ENCODE data around the gene CGAS.

CGAS gene

DNA sequence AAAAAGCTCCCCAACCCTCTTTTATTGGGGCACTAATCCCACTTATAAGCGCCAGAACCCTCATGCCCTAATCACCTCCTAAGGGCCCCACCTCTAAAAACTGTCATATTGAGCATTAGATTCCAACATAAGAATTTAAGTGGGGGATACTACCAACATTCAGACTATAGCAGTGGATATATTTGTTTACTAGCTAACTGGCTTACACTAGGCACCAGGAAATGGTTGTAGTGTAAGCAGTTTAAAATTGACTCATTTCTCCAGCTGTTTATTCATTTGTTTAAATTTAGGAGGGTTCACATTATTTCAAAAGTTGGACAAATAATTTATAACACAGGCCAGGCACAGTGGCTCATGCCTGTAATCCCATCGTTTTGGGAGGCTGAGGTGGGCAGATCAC is 32.3 kb upstream of the CGAS start:
- no peaks in the 10 kb centered on the region for H4K20me1 ChIP-seq (ENCODE audit: insufficient read depth, low read length)
- no peaks in the 10 kb centered on the region for H3K79me2 ChIP-seq (ENCODE audit: insufficient read depth, low read length)
- H3K9me3 ChIP-seq (ENCODE audit: insufficient read depth, low read length, severe bottlenecking) = no peaks in the 10 kb centered on the region
- no peak overlapping the region for H3K4me3 ChIP-seq (ENCODE audit: low read depth in 1 of 2, low read length in 2 of 2)
- no peak overlapping the region for H2AFZ ChIP-seq (ENCODE audit: low read depth, low read length)
- no peak overlapping the region for H3K4me2 ChIP-seq (ENCODE audit: insufficient read depth, low read length)
- no peaks in the 10 kb centered on the region for H3K27me3 ChIP-seq (ENCODE audit: insufficient read depth, low read length, poor library complexity)
- TF ChIP-seq EZH2 (IDR thresholded peaks at IDR 0.05; ENCODE audit: borderline replicate concordance, low read depth, low read length, severe bottlenecking) (no peak), CTCF (IDR thresholded peaks at IDR 0.05; ENCODE audit: borderline replicate concordance, extremely low read depth, low read length, poor library complexity, severe bottlenecking) (no peak)
- no peaks in the 10 kb centered on the region for H3K4me1 ChIP-seq (ENCODE audit: insufficient read depth, low read length)
- peaks cover 90% of the 10 kb centered on the region for H3K36me3 ChIP-seq (ENCODE audit: insufficient read depth, low read length)
- ATAC-seq (ENCODE audit: insufficient read depth, low read depth) = no peak
- DNase-seq = no peak
- no peak overlapping the region for H3K9ac ChIP-seq (ENCODE audit: low read depth, low read length)
- H3K27ac ChIP-seq (ENCODE audit: low read length) = no peak overlapping the region

GRCh38 chr6:73481969-73482368 is 29.9 kb upstream of the CGAS start:
- no peak for ATAC-seq (ENCODE audit: insufficient read depth, low read depth)
- H3K36me3 ChIP-seq (ENCODE audit: insufficient read depth, low read length) = peaks cover 84% of the 10 kb centered on the region
- TF ChIP-seq CTCF (IDR thresholded peaks at IDR 0.05; ENCODE audit: borderline replicate concordance, extremely low read depth, low read length, poor library complexity, severe bottlenecking) (no peak), EZH2 (IDR thresholded peaks at IDR 0.05; ENCODE audit: borderline replicate concordance, low read depth, low read length, severe bottlenecking) (no peak)

DNA sequence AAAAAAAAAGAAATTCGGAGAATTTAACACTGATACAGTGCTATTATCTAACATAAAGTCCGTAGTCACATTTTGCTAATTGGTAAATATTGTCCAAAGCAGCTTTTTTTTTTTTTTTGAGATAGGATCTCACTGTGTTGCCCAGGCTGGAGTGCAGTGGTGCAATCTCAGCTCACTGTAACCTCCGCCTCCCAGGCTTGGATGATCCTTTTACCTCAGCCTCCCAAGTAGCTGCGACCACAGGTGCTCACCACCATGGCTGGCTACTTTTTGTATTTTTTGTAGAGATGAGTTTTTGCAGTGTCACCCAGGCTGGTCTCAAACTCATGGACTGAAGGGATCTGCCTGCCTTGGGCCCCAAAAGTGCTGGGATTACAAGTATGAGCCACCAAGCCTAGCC is 25.3 kb upstream of the CGAS start:
- Histone ChIP-seq H3K4me1 (ENCODE audit: insufficient read depth, low read length) (no peaks in the 10 kb centered on the region), H3K9ac (ENCODE audit: low read depth, low read length) (no peak overlapping the region), H3K4me2 (ENCODE audit: insufficient read depth, low read length) (no peak overlapping the region), H3K27me3 (ENCODE audit: insufficient read depth, low read length, poor library complexity) (no peaks in the 10 kb centered on the region), H3K79me2 (ENCODE audit: insufficient read depth, low read length) (no peaks in the 10 kb centered on the region), H3K36me3 (ENCODE audit: insufficient read depth, low read length) (peaks cover 87% of the 10 kb centered on the region), H3K4me3 (ENCODE audit: low read depth in 1 of 2, low read length in 2 of 2) (no peak overlapping the region), H3K9me3 (ENCODE audit: insufficient read depth, low read length, severe bottlenecking) (no peaks in the 10 kb centered on the region), H3K27ac (ENCODE audit: low read length) (no peak overlapping the region), H2AFZ (ENCODE audit: low read depth, low read length) (no peak overlapping the region), H4K20me1 (ENCODE audit: insufficient read depth, low read length) (no peaks in the 10 kb centered on the region)
- DNase-seq = no peak
- TF ChIP-seq EZH2 (IDR thresholded peaks at IDR 0.05; ENCODE audit: borderline replicate concordance, low read depth, low read length, severe bottlenecking) (no peak), CTCF (IDR thresholded peaks at IDR 0.05; ENCODE audit: borderline replicate concordance, extremely low read depth, low read length, poor library complexity, severe bottlenecking) (no peak)
- no peak for ATAC-seq (ENCODE audit: insufficient read depth, low read depth)

More at GRCh38 chr6:73481969-73482368, 29.9 kb upstream of the CGAS start:
- no peaks in the 10 kb centered on the region for H3K79me2 ChIP-seq (ENCODE audit: insufficient read depth, low read length)
- no peaks in the 10 kb centered on the region for H3K27me3 ChIP-seq (ENCODE audit: insufficient read depth, low read length, poor library complexity)
- H3K9me3 ChIP-seq (ENCODE audit: insufficient read depth, low read length, severe bottlenecking) = no peaks in the 10 kb centered on the region
- H3K4me3 ChIP-seq (ENCODE audit: low read depth in 1 of 2, low read length in 2 of 2) = no peak overlapping the region
- no peaks in the 10 kb centered on the region for H4K20me1 ChIP-seq (ENCODE audit: insufficient read depth, low read length)
- DNase-seq = no peak
- no peak overlapping the region for H3K4me2 ChIP-seq (ENCODE audit: insufficient read depth, low read length)
- H3K4me1 ChIP-seq (ENCODE audit: insufficient read depth, low read length) = no peaks in the 10 kb centered on the region
- no peak overlapping the region for H3K9ac ChIP-seq (ENCODE audit: low read depth, low read length)
- no peak overlapping the region for H2AFZ ChIP-seq (ENCODE audit: low read depth, low read length)
- no peak overlapping the region for H3K27ac ChIP-seq (ENCODE audit: low read length)

DNA sequence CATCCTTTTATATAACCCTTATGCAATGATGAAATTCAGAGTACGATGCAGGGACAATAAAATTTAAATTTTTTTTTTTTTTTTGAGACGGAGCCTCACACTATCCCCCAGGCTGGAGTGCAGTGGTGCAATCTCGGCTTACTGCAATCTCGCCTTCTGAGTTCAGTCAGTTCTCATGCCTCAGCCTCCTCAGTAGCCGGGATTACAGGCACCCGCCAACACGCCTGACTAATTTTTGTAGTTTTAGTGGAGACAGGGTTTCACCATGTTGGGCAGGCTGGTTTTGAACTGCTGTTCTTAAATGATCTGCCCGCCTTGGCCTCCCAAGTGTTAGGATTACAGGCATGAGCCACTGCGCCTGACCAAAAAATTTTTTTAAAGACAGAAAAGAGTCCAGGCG is 24.6 kb upstream of the CGAS start:
- Histone ChIP-seq H3K36me3 (ENCODE audit: insufficient read depth, low read length) (peaks cover 86% of the 10 kb centered on the region), H3K27me3 (ENCODE audit: insufficient read depth, low read length, poor library complexity) (no peaks in the 10 kb centered on the region)

More for the DNA sequence above, 24.6 kb upstream of the CGAS start:
- no peak for ATAC-seq (ENCODE audit: insufficient read depth, low read depth)
- no peaks in the 10 kb centered on the region for H4K20me1 ChIP-seq (ENCODE audit: insufficient read depth, low read length)
- DNase-seq = no peak
- H3K4me3 ChIP-seq (ENCODE audit: low read depth in 1 of 2, low read length in 2 of 2) = no peak overlapping the region
- no peaks in the 10 kb centered on the region for H3K4me1 ChIP-seq (ENCODE audit: insufficient read depth, low read length)
- no peak overlapping the region for H3K27ac ChIP-seq (ENCODE audit: low read length)
- no peaks in the 10 kb centered on the region for H3K79me2 ChIP-seq (ENCODE audit: insufficient read depth, low read length)
- H3K9me3 ChIP-seq (ENCODE audit: insufficient read depth, low read length, severe bottlenecking) = no peaks in the 10 kb centered on the region
- no peak overlapping the region for H2AFZ ChIP-seq (ENCODE audit: low read depth, low read length)
- H3K4me2 ChIP-seq (ENCODE audit: insufficient read depth, low read length) = no peak overlapping the region
- TF ChIP-seq CTCF (IDR thresholded peaks at IDR 0.05; ENCODE audit: borderline replicate concordance, extremely low read depth, low read length, poor library complexity, severe bottlenecking) (no peak), EZH2 (IDR thresholded peaks at IDR 0.05; ENCODE audit: borderline replicate concordance, low read depth, low read length, severe bottlenecking) (no peak)
- H3K9ac ChIP-seq (ENCODE audit: low read depth, low read length) = no peak overlapping the region

Data from DND-41 (cell line).